ENCODE data around the gene SPON1. TPM values are rescaled to one million over a fixed set of nuclear protein-coding genes. Genes with fewer than 3 reads are reported as not detected.
A peak's percentile ranks its signal among the peaks of the same experiment; 100 is the strongest.

SPON1 gene
- total and polyA plus RNA-seq, 2 of the 8 experiments (the other 6 are each of a cell fraction or from before 2014, with no cell fraction given), result 1.5 to 5.4 TPM

DNA sequence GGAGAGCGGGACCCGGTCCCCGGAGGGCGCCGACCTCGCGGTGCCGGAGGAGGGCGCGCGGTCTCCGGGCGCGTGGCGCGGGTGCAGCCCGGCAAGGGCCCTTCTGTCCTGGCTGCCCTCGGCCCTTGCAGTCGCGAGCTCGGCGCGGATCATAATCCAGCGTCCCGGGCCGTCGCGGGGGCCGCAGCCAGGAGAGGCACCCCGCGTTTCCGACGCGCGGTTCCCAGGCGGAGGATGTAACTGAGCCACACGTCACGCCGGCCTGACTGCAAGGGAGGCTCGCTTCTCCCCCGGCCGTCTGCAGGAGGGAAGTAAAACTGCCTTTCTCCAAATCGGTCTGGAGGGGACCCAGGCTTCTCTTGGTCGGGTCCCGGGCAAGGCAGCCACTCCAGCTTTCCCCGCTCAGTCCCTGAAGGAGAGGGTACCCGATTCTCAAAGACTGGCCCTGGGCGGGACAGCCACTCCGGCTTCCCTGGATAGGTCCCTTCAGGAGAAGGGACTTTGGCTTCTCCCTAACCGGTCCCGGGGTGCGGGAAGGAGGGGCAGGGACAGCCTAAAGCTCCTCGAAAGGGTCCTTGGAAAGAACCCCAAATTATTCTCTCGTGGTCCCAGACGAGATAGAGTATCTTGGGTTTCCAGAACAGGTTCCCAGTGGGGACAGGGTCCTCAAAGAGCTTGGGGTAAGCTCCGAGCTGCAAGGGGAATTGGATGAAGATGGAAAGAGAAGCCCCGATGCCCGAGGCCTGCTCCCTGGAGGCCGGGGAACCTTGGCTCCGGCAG, 836 bp downstream of the SPON1 start (continued):
- TF ChIP-seq, protein P1, sequence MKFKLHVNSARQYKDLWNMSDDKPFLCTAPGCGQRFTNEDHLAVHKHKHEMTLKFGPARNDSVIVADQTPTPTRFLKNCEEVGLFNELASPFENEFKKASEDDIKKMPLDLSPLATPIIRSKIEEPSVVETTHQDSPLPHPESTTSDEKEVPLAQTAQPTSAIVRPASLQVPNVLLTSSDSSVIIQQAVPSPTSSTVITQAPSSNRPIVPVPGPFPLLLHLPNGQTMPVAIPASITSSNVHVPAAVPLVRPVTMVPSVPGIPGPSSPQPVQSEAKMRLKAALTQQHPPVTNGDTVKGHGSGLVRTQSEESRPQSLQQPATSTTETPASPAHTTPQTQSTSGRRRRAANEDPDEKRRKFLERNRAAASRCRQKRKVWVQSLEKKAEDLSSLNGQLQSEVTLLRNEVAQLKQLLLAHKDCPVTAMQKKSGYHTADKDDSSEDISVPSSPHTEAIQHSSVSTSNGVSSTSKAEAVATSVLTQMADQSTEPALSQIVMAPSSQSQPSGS (IDR thresholded peaks at IDR 0.05; ENCODE audit: low read length), result no peak
- TF ChIP-seq RAD21 (IDR thresholded peaks at IDR 0.05 in 1 of 2, conservative IDR thresholded peaks at IDR 0.05 in 1 of 2; ENCODE audit: low read depth in 2 of 2, low read length in 2 of 2), result no peak
- no peak for TF ChIP-seq HDAC2 (IDR thresholded peaks at IDR 0.05; ENCODE audit: borderline replicate concordance in 1 of 2, low read depth in 2 of 2, low read length in 2 of 2)
- TF ChIP-seq ZNF274 (IDR thresholded peaks at IDR 0.05; ENCODE audit: borderline replicate concordance, extremely low read depth, low read length), result no peak
- peak; percentile 86 for TF ChIP-seq EZH2 (IDR thresholded peaks at IDR 0.05; ENCODE audit: low read depth, low read length, severe bottlenecking)
- TF ChIP-seq TAF7 (optimal IDR thresholded peaks at IDR 0.05; ENCODE audit: borderline replicate concordance, low read depth, low read length), result no peak
- TF ChIP-seq, protein P2, sequence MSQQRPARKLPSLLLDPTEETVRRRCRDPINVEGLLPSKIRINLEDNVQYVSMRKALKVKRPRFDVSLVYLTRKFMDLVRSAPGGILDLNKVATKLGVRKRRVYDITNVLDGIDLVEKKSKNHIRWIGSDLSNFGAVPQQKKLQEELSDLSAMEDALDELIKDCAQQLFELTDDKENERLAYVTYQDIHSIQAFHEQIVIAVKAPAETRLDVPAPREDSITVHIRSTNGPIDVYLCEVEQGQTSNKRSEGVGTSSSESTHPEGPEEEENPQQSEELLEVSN (IDR thresholded peaks at IDR 0.05), result peak; percentile 61; the same call in 1 of the 2 replicates
- no peak for TF ChIP-seq NRF1 (IDR thresholded peaks at IDR 0.05; ENCODE audit: low read depth, low read length)
- no peak for TF ChIP-seq GTF2F1 (IDR thresholded peaks at IDR 0.05; ENCODE audit: borderline replicate concordance, low read depth, low read length)
- TF ChIP-seq SRF (IDR thresholded peaks at IDR 0.05; ENCODE audit: low read depth, low read length), result no peak
- no peak for TF ChIP-seq CHD1 (IDR thresholded peaks at IDR 0.05; ENCODE audit: low read depth, low read length)
- TF ChIP-seq PHF8 (conservative IDR thresholded peaks at IDR 0.05; ENCODE audit: low read depth, low read length), result no peak
- TF ChIP-seq MAFK (IDR thresholded peaks at IDR 0.05; ENCODE audit: low read depth, low read length), result no peak
- TF ChIP-seq TAF1 (IDR thresholded peaks at IDR 0.05; ENCODE audit: low read depth, low read length), result 0 out of 2 replicates have a peak, but pooled peaks have one; percentile 5
- no peak for TF ChIP-seq KDM5A (IDR thresholded peaks at IDR 0.05; ENCODE audit: low read length)
